Uterus (tissue), 2 donors: ENCODE results near the gene PIH1D1.

Experiments used
- POLR2A ChIP-seq, 2 donors: fragments of 450-650 bp; IDR thresholded peaks; one replicate each; pipeline ENCODE4 v1.6.1; 2016; ENCODE audit warnings: antibody characterized with exemption in 2 of 2, mild to moderate bottlenecking in 1 of 2, moderate library complexity in 1 of 2
- TF ChIP-seq, protein P1 (sequence below), 4 experiments: fragments of 200-600 bp in 2 of 4; fragments of 450-650 bp in 2 of 4; sonication (generic) in 2 of 4; IDR thresholded peaks; one replicate each; pipeline ENCODE4 v1.5.1; 2016 to 2019; ENCODE audit warnings: antibody characterized with exemption in 4 of 4, mild to moderate bottlenecking in 2 of 4, moderate library complexity in 1 of 4

GRCh38 chr19:49403404-49404187, 48.0 kb downstream of the PIH1D1 start:
- TF ChIP-seq, protein P1, sequence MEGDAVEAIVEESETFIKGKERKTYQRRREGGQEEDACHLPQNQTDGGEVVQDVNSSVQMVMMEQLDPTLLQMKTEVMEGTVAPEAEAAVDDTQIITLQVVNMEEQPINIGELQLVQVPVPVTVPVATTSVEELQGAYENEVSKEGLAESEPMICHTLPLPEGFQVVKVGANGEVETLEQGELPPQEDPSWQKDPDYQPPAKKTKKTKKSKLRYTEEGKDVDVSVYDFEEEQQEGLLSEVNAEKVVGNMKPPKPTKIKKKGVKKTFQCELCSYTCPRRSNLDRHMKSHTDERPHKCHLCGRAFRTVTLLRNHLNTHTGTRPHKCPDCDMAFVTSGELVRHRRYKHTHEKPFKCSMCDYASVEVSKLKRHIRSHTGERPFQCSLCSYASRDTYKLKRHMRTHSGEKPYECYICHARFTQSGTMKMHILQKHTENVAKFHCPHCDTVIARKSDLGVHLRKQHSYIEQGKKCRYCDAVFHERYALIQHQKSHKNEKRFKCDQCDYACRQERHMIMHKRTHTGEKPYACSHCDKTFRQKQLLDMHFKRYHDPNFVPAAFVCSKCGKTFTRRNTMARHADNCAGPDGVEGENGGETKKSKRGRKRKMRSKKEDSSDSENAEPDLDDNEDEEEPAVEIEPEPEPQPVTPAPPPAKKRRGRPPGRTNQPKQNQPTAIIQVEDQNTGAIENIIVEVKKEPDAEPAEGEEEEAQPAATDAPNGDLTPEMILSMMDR (IDR thresholded peaks at IDR 0.05) = no peak
- no peak for TF ChIP-seq POLR2A (IDR thresholded peaks at IDR 0.05)
